ENCODE measurements around the gene ABCD3.

Gene ABCD3

DNA sequence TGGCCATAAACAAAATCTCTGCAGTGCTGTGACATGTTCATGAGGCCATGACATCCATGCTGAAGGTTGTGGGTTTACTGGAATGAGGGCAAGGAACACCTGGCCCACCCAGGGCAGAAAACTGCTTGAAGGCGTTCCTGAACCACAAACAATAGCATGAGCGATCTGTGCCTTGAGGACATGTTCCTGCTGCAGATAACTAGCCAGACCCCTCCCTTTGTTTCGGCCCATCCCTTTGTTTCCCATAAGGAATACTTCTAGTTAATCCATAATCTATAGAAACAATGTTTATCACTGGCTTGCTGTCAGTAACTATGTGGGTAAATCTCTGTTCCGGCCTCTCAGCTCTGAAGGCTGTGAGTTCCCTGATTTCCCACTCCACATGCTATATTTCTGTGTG is 28.9 kb upstream of the ABCD3 start:
- H3K4me3 ChIP-seq (ENCODE audit: insufficient read depth, low read depth, low read length) = no peak overlapping the region
- no peaks in the 10 kb centered on the region for H3K4me1 ChIP-seq (ENCODE audit: control insufficient read depth, insufficient read depth, low read length)
- 73 to 96% methylated on average over 3 to 4 of the region's 4 CpGs for WGBS, 2 experiments
- H3K27ac ChIP-seq (ENCODE audit: insufficient read depth, low read depth, low read length, poor library complexity, severe bottlenecking) = no peak overlapping the region
- H3K9me3 ChIP-seq (ENCODE audit: control insufficient read depth, low read length) = no peaks in the 10 kb centered on the region
- H3K27me3 ChIP-seq (ENCODE audit: control insufficient read depth, insufficient read depth, low read length, poor library complexity, severe bottlenecking) = no peaks in the 10 kb centered on the region
- H3K36me3 ChIP-seq (ENCODE audit: control insufficient read depth, insufficient read depth, low read length) = no peaks in the 10 kb centered on the region

DNA sequence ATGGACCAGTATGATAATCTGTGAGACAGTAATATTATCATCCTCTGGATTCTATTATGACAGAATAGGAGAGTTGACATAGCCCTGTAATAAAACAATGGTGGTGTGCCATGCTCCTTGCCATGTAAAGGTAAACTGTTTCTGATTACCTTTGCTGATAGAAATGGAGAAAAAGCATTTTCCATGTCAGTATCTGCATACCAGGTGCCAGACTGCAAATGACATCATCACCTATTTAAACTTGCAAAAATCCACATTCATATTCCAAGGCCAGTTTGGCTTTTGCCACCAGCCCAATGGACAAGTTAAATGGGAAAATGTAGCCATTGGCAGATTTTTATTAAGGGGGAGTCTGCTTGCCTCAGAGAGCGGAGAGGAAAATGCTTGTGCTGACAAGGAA is 23.9 kb upstream of the ABCD3 start:
- H3K36me3 ChIP-seq (ENCODE audit: control insufficient read depth, insufficient read depth, low read length) = no peaks in the 10 kb centered on the region
- H3K4me1 ChIP-seq (ENCODE audit: control insufficient read depth, insufficient read depth, low read length) = peaks cover 7% of the 10 kb centered on the region
- no peak overlapping the region for H3K27ac ChIP-seq (ENCODE audit: insufficient read depth, low read depth, low read length, poor library complexity, severe bottlenecking)
- no peaks in the 10 kb centered on the region for H3K9me3 ChIP-seq (ENCODE audit: control insufficient read depth, low read length)
- H3K4me3 ChIP-seq (ENCODE audit: insufficient read depth, low read depth, low read length) = no peak overlapping the region
- H3K27me3 ChIP-seq (ENCODE audit: control insufficient read depth, insufficient read depth, low read length, poor library complexity, severe bottlenecking) = no peaks in the 10 kb centered on the region
- WGBS, 2 experiments = 96 to 100% methylated on average over 1 of the region's 1 CpG

DNA sequence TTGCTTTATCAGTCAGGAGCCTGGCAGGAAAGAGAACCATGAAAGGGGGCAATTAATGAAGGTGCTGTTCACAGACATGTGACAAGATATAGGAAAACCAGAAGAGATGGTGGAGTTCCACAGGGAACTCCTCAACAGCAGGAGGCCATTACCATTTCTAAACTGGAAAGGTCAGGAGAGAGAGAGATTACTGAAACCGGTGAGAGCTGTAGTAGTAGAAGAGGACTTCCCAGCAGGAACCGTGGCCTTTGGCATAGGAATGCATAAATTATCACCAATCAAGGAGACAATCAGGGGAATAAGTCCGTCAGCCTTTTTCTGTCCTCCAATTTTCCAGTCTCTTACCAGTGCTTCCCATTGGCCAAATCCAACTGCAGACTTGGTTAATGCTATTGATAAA is 23.0 kb upstream of the ABCD3 start:
- WGBS, 2 experiments = 12 to 22% methylated on average over 3 of the region's 3 CpGs
- no peak overlapping the region for H3K4me3 ChIP-seq (ENCODE audit: insufficient read depth, low read depth, low read length)
- H3K27ac ChIP-seq (ENCODE audit: insufficient read depth, low read depth, low read length, poor library complexity, severe bottlenecking) = no peak overlapping the region
- no peaks in the 10 kb centered on the region for H3K36me3 ChIP-seq (ENCODE audit: control insufficient read depth, insufficient read depth, low read length)
- H3K4me1 ChIP-seq (ENCODE audit: control insufficient read depth, insufficient read depth, low read length) = peaks cover 7% of the 10 kb centered on the region
- no peaks in the 10 kb centered on the region for H3K27me3 ChIP-seq (ENCODE audit: control insufficient read depth, insufficient read depth, low read length, poor library complexity, severe bottlenecking)
- H3K9me3 ChIP-seq (ENCODE audit: control insufficient read depth, low read length) = no peaks in the 10 kb centered on the region

DNA sequence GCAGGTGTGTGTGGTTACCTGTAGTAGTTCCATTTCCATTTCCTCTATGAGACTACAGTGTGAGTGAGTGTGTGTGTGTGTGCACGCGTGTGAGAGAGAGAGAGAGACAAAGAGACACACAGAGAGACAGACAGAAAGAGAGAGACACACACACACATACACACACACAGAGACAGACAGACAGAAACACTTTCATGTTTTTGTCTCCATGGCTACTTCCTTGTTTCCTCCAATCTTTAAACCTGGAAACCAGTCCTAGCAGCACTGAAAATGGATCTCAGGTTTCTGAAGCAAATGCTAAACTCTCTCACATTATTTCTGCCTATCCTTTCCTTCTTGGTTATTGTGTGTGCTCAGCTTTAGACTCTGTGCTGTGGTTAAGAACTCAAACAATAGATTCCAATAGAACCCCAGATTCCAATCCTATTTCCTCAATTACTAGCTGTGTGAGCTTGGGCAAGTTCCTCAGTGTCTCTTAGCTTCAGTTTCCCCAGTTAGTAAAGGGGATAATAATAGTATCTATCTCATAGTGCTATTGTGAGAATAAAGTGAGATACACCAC is 22.4 kb upstream of the ABCD3 start:
- Histone ChIP-seq H3K27ac (ENCODE audit: insufficient read depth, low read depth, low read length, poor library complexity, severe bottlenecking) (no peak overlapping the region), H3K4me3 (ENCODE audit: insufficient read depth, low read depth, low read length) (no peak overlapping the region), H3K27me3 (ENCODE audit: control insufficient read depth, insufficient read depth, low read length, poor library complexity, severe bottlenecking) (no peaks in the 10 kb centered on the region), H3K4me1 (ENCODE audit: control insufficient read depth, insufficient read depth, low read length) (peaks cover 7% of the 10 kb centered on the region), H3K9me3 (ENCODE audit: control insufficient read depth, low read length) (no peaks in the 10 kb centered on the region), H3K36me3 (ENCODE audit: control insufficient read depth, insufficient read depth, low read length) (no peaks in the 10 kb centered on the region)
- WGBS, 2 experiments = no CpG with 5 or more reads among the region's 2 CpGs

DNA sequence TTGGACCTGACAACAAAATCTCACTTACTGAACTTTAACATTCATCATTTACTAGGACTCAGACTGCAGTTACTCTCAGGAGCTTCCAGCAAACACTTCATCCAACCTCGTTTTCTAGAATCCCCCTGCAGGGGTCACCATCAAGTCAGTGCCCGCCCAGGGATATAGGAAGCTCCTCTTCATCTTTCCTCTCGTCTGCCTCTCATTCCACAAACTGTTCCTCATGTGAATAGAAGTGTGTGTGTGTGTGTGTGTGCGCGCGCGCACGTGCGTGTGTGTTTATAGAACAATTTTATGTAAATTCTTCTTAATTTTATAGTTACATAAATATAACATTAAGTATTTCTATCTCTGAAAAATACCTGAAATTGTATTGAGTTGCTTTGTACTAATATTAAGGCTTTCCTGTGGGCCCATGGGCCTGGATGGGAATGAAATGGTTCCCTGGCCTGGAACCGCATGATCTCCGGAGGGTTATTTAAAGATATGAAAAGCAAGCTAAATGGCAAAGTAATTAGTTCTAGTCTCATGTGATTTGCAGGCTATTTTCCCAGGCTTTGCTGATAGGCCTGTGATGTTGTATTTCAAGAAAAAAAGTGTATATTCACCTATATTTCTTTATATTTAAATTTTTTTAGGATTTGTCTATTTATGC is 21.7 kb upstream of the ABCD3 start:
- WGBS, 2 experiments = 67 to 69% methylated on average over 3 to 8 of the region's 11 CpGs
- H3K4me1 ChIP-seq (ENCODE audit: control insufficient read depth, insufficient read depth, low read length) = peaks cover 7% of the 10 kb centered on the region
- no peaks in the 10 kb centered on the region for H3K27me3 ChIP-seq (ENCODE audit: control insufficient read depth, insufficient read depth, low read length, poor library complexity, severe bottlenecking)
- H3K36me3 ChIP-seq (ENCODE audit: control insufficient read depth, insufficient read depth, low read length) = no peaks in the 10 kb centered on the region
- no peaks in the 10 kb centered on the region for H3K9me3 ChIP-seq (ENCODE audit: control insufficient read depth, low read length)
- H3K4me3 ChIP-seq (ENCODE audit: insufficient read depth, low read depth, low read length) = no peak overlapping the region
- H3K27ac ChIP-seq (ENCODE audit: insufficient read depth, low read depth, low read length, poor library complexity, severe bottlenecking) = no peak overlapping the region

DNA sequence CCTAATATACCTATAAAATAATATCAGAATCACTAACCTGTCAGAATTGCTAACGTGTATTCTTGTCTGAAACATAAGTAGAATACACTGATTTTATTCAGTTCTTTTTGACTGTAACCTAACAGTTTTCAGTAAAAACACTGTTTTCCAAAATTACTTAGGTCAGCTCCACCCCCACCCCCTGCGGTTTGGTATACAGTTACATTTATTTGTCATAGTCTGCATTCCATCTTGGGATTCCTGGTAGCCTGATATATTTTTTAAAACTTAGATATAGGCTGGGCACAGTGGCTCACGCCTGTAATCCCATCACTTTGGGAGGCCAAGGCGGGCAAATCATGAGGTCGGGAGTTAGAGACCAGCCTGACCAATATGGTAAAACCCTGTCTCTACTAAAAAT is 19.8 kb upstream of the ABCD3 start:
- no peaks in the 10 kb centered on the region for H3K9me3 ChIP-seq (ENCODE audit: control insufficient read depth, low read length)
- H3K4me1 ChIP-seq (ENCODE audit: control insufficient read depth, insufficient read depth, low read length) = peaks cover 7% of the 10 kb centered on the region
- H3K27me3 ChIP-seq (ENCODE audit: control insufficient read depth, insufficient read depth, low read length, poor library complexity, severe bottlenecking) = no peaks in the 10 kb centered on the region
- no peaks in the 10 kb centered on the region for H3K36me3 ChIP-seq (ENCODE audit: control insufficient read depth, insufficient read depth, low read length)
- WGBS, 2 experiments = 92 to 93% methylated on average over 4 to 5 of the region's 5 CpGs
- no peak overlapping the region for H3K4me3 ChIP-seq (ENCODE audit: insufficient read depth, low read depth, low read length)
- no peak overlapping the region for H3K27ac ChIP-seq (ENCODE audit: insufficient read depth, low read depth, low read length, poor library complexity, severe bottlenecking)

DNA sequence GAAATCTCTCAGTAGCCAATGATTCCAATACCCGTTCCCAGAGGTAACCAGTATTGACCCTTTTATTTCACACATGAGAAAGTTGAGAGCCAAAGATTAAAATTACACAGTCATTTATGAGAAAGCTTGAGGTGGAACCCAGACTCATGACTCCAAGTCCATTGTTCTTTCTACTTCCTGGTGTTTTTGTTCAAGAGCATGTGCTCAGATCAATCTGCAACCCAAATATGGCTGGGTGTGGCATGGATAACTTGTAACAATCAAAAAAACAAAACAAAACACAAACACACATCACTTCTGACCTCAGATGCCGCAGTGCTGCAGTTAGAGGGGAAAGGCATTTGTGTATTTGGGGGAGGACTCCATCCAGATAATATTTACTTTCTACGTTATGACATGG is 18.7 kb upstream of the ABCD3 start:
- Histone ChIP-seq H3K4me1 (ENCODE audit: control insufficient read depth, insufficient read depth, low read length) (peaks cover 7% of the 10 kb centered on the region), H3K36me3 (ENCODE audit: control insufficient read depth, insufficient read depth, low read length) (no peaks in the 10 kb centered on the region), H3K27ac (ENCODE audit: insufficient read depth, low read depth, low read length, poor library complexity, severe bottlenecking) (no peak overlapping the region), H3K4me3 (ENCODE audit: insufficient read depth, low read depth, low read length) (no peak overlapping the region), H3K9me3 (ENCODE audit: control insufficient read depth, low read length) (no peaks in the 10 kb centered on the region), H3K27me3 (ENCODE audit: control insufficient read depth, insufficient read depth, low read length, poor library complexity, severe bottlenecking) (no peaks in the 10 kb centered on the region)
- 89 to 95% methylated on average over 2 to 3 of the region's 3 CpGs for WGBS, 2 experiments

DNA sequence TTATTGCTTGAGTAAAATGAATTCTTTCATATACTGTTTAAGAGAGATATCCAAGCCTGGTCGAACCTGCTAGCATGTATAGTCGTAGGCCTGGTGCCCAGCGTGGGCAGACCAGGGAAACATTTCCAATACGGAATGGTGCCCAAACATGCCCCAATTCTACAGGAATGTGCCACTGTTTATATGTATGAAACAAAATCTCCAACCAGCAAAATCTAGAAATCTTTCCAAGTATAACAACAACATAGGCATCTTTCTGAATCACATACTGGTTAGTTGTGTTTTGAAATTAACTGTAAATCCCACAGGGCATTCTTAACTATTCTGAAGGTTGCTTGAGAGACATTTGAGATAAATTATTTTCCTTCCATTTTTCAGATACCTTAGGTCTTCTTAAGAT is 17.0 kb upstream of the ABCD3 start:
- Histone ChIP-seq H3K36me3 (ENCODE audit: control insufficient read depth, insufficient read depth, low read length) (no peaks in the 10 kb centered on the region), H3K4me3 (ENCODE audit: insufficient read depth, low read depth, low read length) (no peak overlapping the region), H3K27me3 (ENCODE audit: control insufficient read depth, insufficient read depth, low read length, poor library complexity, severe bottlenecking) (no peaks in the 10 kb centered on the region), H3K27ac (ENCODE audit: insufficient read depth, low read depth, low read length, poor library complexity, severe bottlenecking) (no peak overlapping the region), H3K4me1 (ENCODE audit: control insufficient read depth, insufficient read depth, low read length) (no peaks in the 10 kb centered on the region), H3K9me3 (ENCODE audit: control insufficient read depth, low read length) (no peaks in the 10 kb centered on the region)
- 91 to 94% methylated on average over 4 of the region's 4 CpGs for WGBS, 2 experiments

DNA sequence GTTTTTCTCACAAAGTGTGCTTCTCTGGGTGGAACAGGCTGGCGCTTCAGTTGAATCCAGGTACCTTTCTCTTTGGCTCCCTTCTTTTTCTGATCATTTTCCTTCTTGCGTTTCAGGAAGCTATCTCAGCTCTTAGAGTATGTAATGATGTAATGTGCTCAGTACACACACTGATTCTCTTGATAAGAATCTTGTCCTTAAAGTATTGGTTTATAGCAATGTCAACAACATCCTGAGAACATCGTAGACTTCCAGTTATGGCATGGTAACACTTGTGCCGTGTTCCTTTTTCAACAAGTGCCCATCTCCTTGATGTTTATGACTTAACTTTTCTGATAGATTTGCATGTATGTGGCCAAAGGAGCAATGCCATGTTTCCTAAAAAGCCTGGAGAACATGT is 11.7 kb upstream of the ABCD3 start:
- WGBS, 2 experiments = 94 to 96% methylated on average over 3 of the region's 4 CpGs
- no peaks in the 10 kb centered on the region for H3K27me3 ChIP-seq (ENCODE audit: control insufficient read depth, insufficient read depth, low read length, poor library complexity, severe bottlenecking)
- no peak overlapping the region for H3K4me3 ChIP-seq (ENCODE audit: insufficient read depth, low read depth, low read length)
- no peaks in the 10 kb centered on the region for H3K4me1 ChIP-seq (ENCODE audit: control insufficient read depth, insufficient read depth, low read length)
- H3K9me3 ChIP-seq (ENCODE audit: control insufficient read depth, low read length) = no peaks in the 10 kb centered on the region
- H3K27ac ChIP-seq (ENCODE audit: insufficient read depth, low read depth, low read length, poor library complexity, severe bottlenecking) = no peak overlapping the region
- no peaks in the 10 kb centered on the region for H3K36me3 ChIP-seq (ENCODE audit: control insufficient read depth, insufficient read depth, low read length)

DNA sequence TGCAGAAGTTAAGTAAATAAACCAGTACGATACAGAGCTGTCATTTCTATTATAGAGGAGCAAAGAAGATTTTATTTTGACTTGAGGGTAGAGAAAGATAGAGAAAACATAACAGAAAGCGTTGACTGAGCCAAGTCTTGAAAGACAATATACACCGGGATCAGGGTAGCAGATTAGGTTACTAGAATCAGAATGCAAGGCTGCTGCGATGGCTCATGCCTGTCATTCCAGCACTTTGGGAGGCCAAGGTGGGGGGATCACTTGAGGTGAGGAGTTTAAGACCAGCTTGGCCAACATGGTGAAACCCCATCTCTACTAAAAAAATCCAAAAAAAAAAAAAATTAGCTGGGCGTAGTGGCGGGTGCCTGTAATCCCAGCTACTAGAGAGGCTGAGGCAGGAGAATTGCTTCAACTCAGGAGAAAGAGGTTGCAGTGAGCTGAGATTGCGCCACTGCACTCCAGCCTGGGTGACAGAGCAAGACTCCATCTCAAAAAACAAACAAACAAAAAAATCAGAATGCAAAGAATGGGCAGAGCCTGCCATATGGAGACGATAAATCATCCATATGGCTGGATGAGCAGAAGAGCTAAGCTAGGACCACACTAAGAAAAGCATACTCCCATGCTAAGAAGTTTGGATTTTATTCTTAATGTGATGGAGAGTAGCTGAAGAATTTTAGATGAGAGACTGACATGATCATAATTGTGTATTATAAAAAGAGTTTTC is 9.9 kb upstream of the ABCD3 start:
- no peaks in the 10 kb centered on the region for H3K4me1 ChIP-seq (ENCODE audit: control insufficient read depth, insufficient read depth, low read length)
- no peaks in the 10 kb centered on the region for H3K27me3 ChIP-seq (ENCODE audit: control insufficient read depth, insufficient read depth, low read length, poor library complexity, severe bottlenecking)
- 68 to 70% methylated on average over 8 of the region's 8 CpGs for WGBS, 2 experiments
- no peak overlapping the region for H3K4me3 ChIP-seq (ENCODE audit: insufficient read depth, low read depth, low read length)
- H3K36me3 ChIP-seq (ENCODE audit: control insufficient read depth, insufficient read depth, low read length) = no peaks in the 10 kb centered on the region
- no peaks in the 10 kb centered on the region for H3K9me3 ChIP-seq (ENCODE audit: control insufficient read depth, low read length)
- H3K27ac ChIP-seq (ENCODE audit: insufficient read depth, low read depth, low read length, poor library complexity, severe bottlenecking) = no peak overlapping the region
